NCI-H1048 (cell line): ENCODE measurements around the gene HLCS.

Source experiments
- DNase-seq: peaks from one replicate; lab custom pipeline; 2025; lab: John Stamatoyannopoulos, UW

Gene HLCS

GRCh38 chr21:36985751-36986594 lies 19.5 kb upstream of the HLCS start:
- no peak for DNase-seq

- DNase-seq, result no peak
These were observed 15.7 kb upstream of the HLCS start for GRCh38 chr21:36981977-36982700.

GRCh38 chr21:36981049-36981391 lies 14.6 kb upstream of the HLCS start:
- no peak for DNase-seq

- DNase-seq, result no peak
These were observed 14.0 kb upstream of the HLCS start for GRCh38 chr21:36980280-36981048.

- no peak for DNase-seq
These were observed 10.6 kb upstream of the HLCS start for GRCh38 chr21:36976882-36977651.

- no peak for DNase-seq
These were observed 9.9 kb upstream of the HLCS start for GRCh38 chr21:36976228-36976861.

- DNase-seq, result no peak
These were observed 8.4 kb upstream of the HLCS start for GRCh38 chr21:36974851-36975192.

GRCh38 chr21:36973986-36974850 lies 7.7 kb upstream of the HLCS start:
- DNase-seq, result no peak

- no peak for DNase-seq
These were observed 2.5 kb upstream of the HLCS start for GRCh38 chr21:36968976-36969375.

GRCh38 chr21:36968414-36968813 lies 1.9 kb upstream of the HLCS start:
- DNase-seq, result no peak

- no peak for DNase-seq
These were observed 626 bp upstream of the HLCS start for GRCh38 chr21:36966821-36967768.

- DNase-seq, result no peak
These were observed 776 bp downstream of the HLCS start for GRCh38 chr21:36965720-36966065.

GRCh38 chr21:36964827-36965719 lies 1.4 kb downstream of the HLCS start:
- no peak for DNase-seq

GRCh38 chr21:36964398-36964797 lies 2.1 kb downstream of the HLCS start:
- no peak for DNase-seq

GRCh38 chr21:36962098-36962780 lies 4.2 kb downstream of the HLCS start:
- no peak for DNase-seq

- DNase-seq, result no peak
These were observed 5.7 kb downstream of the HLCS start for GRCh38 chr21:36960676-36961284.

- DNase-seq, result no peak
These were observed 7.2 kb downstream of the HLCS start for GRCh38 chr21:36959020-36959835.
